B cell (primary cell): ENCODE measurements around the gene TMEM107. TPM values are rescaled to one million over a fixed set of nuclear protein-coding genes. Genes with fewer than 3 reads are reported as not detected.
A peak's percentile ranks its signal among the peaks of the same experiment; 100 is the strongest.

Experiments
- ATAC-seq: fragments of 200-7000 bp; cut with Tn5 transposase; one replicate; pipeline ENCODE4 v1.10.0; 2021; ENCODE audit warnings: low read depth, mild to moderate bottlenecking, moderate number of reproducible peaks, moderate library complexity
- CTCF ChIA-PET: fragments of 350-600 bp; sonication (Branson Sonifier 250); formaldehyde crosslinking; loops from one replicate; lab custom pipeline; 2021; ENCODE audit warnings: antibody characterized with exemption, inconsistent platforms; lab: Charles Lee
- POLR2A ChIA-PET: fragments of 350-600 bp; sonication (Branson Sonifier 250); formaldehyde crosslinking; loops from one replicate; lab custom pipeline; 2021; ENCODE audit warnings: antibody characterized with exemption; lab: Charles Lee
- DNase-seq: peaks from one replicate; pipeline ENCODE4 v3.0.0; 2013
- H2AFZ ChIP-seq: 2 replicates; pipeline ENCODE4 v1.6.1; 2012; ENCODE audit warnings: mild to moderate bottlenecking, low read depth, low read length; ENCODE audit not compliant: insufficient read depth, poor library complexity, severe bottlenecking
- H3K27ac ChIP-seq, 2 donors: 1 replicate in 1 of 2; 2 replicates in 1 of 2; pipeline ENCODE4 v1.5.1; 2012 to 2013; ENCODE audit warnings: low read length in 2 of 2, mild to moderate bottlenecking in 2 of 2, moderate library complexity in 1 of 2
- H3K27me3 ChIP-seq, 4 experiments: fragments of 200-600 bp in 1 of 4; sonication (generic) in 1 of 4; replicated peaks in 1 of 4; 1 replicate in 2 of 4; 2 replicates in 2 of 4; pipeline versions ENCODE4 v1.6.1 to v1.7.0; 2013 to 2016; ENCODE audit warnings: low read length in 3 of 4, mild to moderate bottlenecking in 2 of 4, mixed read lengths in 1 of 4, moderate library complexity in 1 of 4; ENCODE audit not compliant: insufficient read depth in 4 of 4, control insufficient read depth in 3 of 4; ENCODE audit errors: control extremely low read depth in 1 of 4
- H3K36me3 ChIP-seq, 2 experiments: replicated peaks in 1 of 2; 1 replicate in 1 of 2; 2 replicates in 1 of 2; pipeline versions ENCODE4 v1.6.1 to v1.7.1; 2013; ENCODE audit warnings: low read length in 1 of 2; ENCODE audit not compliant: insufficient read depth in 2 of 2, control insufficient read depth in 1 of 2; ENCODE audit errors: control extremely low read depth in 1 of 2, extremely low read depth in 1 of 2
- H3K4me1 ChIP-seq, 2 donors: fragments of 200-600 bp in 1 of 2; sonication (generic) in 1 of 2; 1 replicate in 1 of 2; 2 replicates in 1 of 2; pipeline versions ENCODE4 v1.5.1 to v1.6.1; 2013 to 2017; ENCODE audit warnings: low read length in 2 of 2; ENCODE audit not compliant: control insufficient read depth in 2 of 2, insufficient read depth in 2 of 2
- H3K4me2 ChIP-seq: replicated peaks from 2 replicates; pipeline ENCODE3; 2012; ENCODE audit warnings: mild to moderate bottlenecking, low read depth, low read length; ENCODE audit not compliant: poor library complexity, severe bottlenecking
- H3K4me3 ChIP-seq, 5 experiments: fragments of 200-600 bp in 1 of 5; sonication (generic) in 1 of 5; 1 replicate in 3 of 5; 2 replicates in 2 of 5; pipeline versions ENCODE4 v1.5.1 to v1.7.0; 2011 to 2016; ENCODE audit warnings: low read length in 4 of 5, mild to moderate bottlenecking in 4 of 5, low read depth in 2 of 5, control low read depth in 1 of 5, moderate library complexity in 1 of 5; ENCODE audit not compliant: insufficient read depth in 1 of 5; ENCODE audit errors: control extremely low read depth in 1 of 5, extremely low read depth in 1 of 5
- H3K79me2 ChIP-seq: fragments of 200-600 bp; sonication (generic); one replicate; pipeline ENCODE4 v1.6.0; 2016; ENCODE audit warnings: low read length; ENCODE audit not compliant: control insufficient read depth, insufficient read depth
- H3K9ac ChIP-seq: fragments of 200-600 bp; sonication (generic); 2 replicates; pipeline ENCODE4 v1.6.1; 2017; ENCODE audit warnings: mild to moderate bottlenecking, low read length, moderate library complexity
- H3K9me3 ChIP-seq, 3 donors: one replicate each; pipeline versions ENCODE4 v1.6.1 to v1.7.1; 2013; ENCODE audit warnings: low read length in 2 of 3; ENCODE audit not compliant: control insufficient read depth in 2 of 3, insufficient read depth in 1 of 3; ENCODE audit errors: control extremely low read depth in 1 of 3
- H4K20me1 ChIP-seq: 2 replicates; pipeline ENCODE4 v1.6.0; 2012; ENCODE audit warnings: mild to moderate bottlenecking, low read length; ENCODE audit not compliant: insufficient read depth, control insufficient read depth, poor library complexity, severe bottlenecking
- H3K27ac Mint-ChIP-seq: one replicate; pipeline ENCODE4 v1.8.0; 2021; ENCODE audit warnings: mixed read lengths
- H3K27me3 Mint-ChIP-seq: one replicate; pipeline ENCODE4 v1.8.0; 2021; ENCODE audit warnings: mixed read lengths
- H3K4me1 Mint-ChIP-seq: one replicate; pipeline ENCODE4 v1.8.0; 2021; ENCODE audit warnings: mixed read lengths
- H3K4me3 Mint-ChIP-seq: one replicate; pipeline ENCODE4 v1.8.0; 2021; ENCODE audit warnings: mixed read lengths
- H3K9me3 Mint-ChIP-seq: one replicate; pipeline ENCODE4 v1.8.0; 2022; ENCODE audit warnings: mixed read lengths; ENCODE audit not compliant: insufficient read depth
- EZH2 ChIP-seq: IDR thresholded peaks from 2 replicates; pipeline ENCODE4 v1.6.1; 2012; ENCODE audit warnings: borderline replicate concordance, low read depth, mild to moderate bottlenecking, moderate library complexity, low read length; ENCODE audit not compliant: insufficient read depth, poor library complexity, severe bottlenecking
- WGBS: methylation state at CpG from one replicate; pipeline ENCODE4 v1.1.5; 2013; ENCODE audit warnings: missing lambda C conversion rate; ENCODE audit not compliant: insufficient coverage; 5-methylcytosine and 5-hydroxymethylcytosine counted together
- intact Hi-C: fragments of 100-400 bp; cut with micrococcal nuclease; formaldehyde crosslinking; loops from one replicate; pipeline ENCODE4 v1.10.0; 2022
- polyA plus RNA-seq: library from polyadenylated mRNA; depleted of rRNA; stranded (reverse); fragments of >200 nt; gene quantifications from 2 replicates; pipeline ENCODE4 v1.2.3, GENCODE V29; 2012
- total RNA-seq, 2 donors: library from RNA; stranded (reverse); fragments of 120-200 nt in 1 of 2; gene quantifications; 1 replicate in 1 of 2; 2 replicates in 1 of 2; pipeline versions ENCODE4 v1.2.3 to v1.2.4, GENCODE V29; 2013 to 2022
- TF ChIP-seq, protein P1 (sequence below): fragments of 200-600 bp; IDR thresholded peaks from one replicate; pipeline ENCODE4 v1.8.0; 2022; ENCODE audit warnings: antibody characterized with exemption, mild to moderate bottlenecking

TMEM107 gene
- total and polyA plus RNA-seq, 2 donors (not counting 1 experiment from before 2014, with no cell fraction given), result 13.3 to 30.3 TPM

GRCh38 chr17:8147805-8148404, 28.3 kb downstream of the TMEM107 start:
- H3K4me1 Mint-ChIP-seq, result peaks cover 29% of the 10 kb centered on the region
- no peaks in the 10 kb centered on the region for H3K27me3 Mint-ChIP-seq
- H3K9ac ChIP-seq, result no peak overlapping the region
- peaks cover 0 to 6% (median 0%) of the 10 kb centered on the region in 3 donors for H3K9me3 ChIP-seq
- H3K79me2 ChIP-seq, result peaks cover 42% of the 10 kb centered on the region
- H4K20me1 ChIP-seq, result peaks cover 39% of the 10 kb centered on the region
- ATAC-seq, result no peak
- no peak overlapping the region for H3K4me3 Mint-ChIP-seq
- ChIA-PET POLR2A (interaction anchor here (0.7 to 1.7 kb wide), 2 partner anchors 9 to 11 kb away, joined by 3 to 6 read pairs; no protein-coding TSS in a partner anchor), CTCF (interaction anchor here (0.7 to 2.7 kb wide), 4 partner anchors 9 to 55 kb away, joined by 3 to 10 read pairs (median 5); no protein-coding TSS in a partner anchor)
- no peak overlapping the region for H3K4me3 ChIP-seq
- peaks cover 23 to 32% of the 10 kb centered on the region in 2 donors for H3K4me1 ChIP-seq
- no peak overlapping the region for H3K4me2 ChIP-seq
- H3K27ac Mint-ChIP-seq, result no peak overlapping the region
- TF ChIP-seq EZH2, result no peak
- TF ChIP-seq, protein P1, sequence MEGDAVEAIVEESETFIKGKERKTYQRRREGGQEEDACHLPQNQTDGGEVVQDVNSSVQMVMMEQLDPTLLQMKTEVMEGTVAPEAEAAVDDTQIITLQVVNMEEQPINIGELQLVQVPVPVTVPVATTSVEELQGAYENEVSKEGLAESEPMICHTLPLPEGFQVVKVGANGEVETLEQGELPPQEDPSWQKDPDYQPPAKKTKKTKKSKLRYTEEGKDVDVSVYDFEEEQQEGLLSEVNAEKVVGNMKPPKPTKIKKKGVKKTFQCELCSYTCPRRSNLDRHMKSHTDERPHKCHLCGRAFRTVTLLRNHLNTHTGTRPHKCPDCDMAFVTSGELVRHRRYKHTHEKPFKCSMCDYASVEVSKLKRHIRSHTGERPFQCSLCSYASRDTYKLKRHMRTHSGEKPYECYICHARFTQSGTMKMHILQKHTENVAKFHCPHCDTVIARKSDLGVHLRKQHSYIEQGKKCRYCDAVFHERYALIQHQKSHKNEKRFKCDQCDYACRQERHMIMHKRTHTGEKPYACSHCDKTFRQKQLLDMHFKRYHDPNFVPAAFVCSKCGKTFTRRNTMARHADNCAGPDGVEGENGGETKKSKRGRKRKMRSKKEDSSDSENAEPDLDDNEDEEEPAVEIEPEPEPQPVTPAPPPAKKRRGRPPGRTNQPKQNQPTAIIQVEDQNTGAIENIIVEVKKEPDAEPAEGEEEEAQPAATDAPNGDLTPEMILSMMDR, result no peak
- no peaks in the 10 kb centered on the region for H3K9me3 Mint-ChIP-seq
- DNase-seq, result peak; percentile 30
- H3K27me3 ChIP-seq, result no peaks in the 10 kb centered on the region
- WGBS, result 98% methylated on average over 11 of the region's 13 CpGs
- H3K36me3 ChIP-seq, result peaks cover 0 to 69% of the 10 kb centered on the region in 2 experiments
- intact Hi-C loops, result no loop called here
- H3K27ac ChIP-seq, result no peak overlapping the region
- H2AFZ ChIP-seq, result no peak overlapping the region

DNA sequence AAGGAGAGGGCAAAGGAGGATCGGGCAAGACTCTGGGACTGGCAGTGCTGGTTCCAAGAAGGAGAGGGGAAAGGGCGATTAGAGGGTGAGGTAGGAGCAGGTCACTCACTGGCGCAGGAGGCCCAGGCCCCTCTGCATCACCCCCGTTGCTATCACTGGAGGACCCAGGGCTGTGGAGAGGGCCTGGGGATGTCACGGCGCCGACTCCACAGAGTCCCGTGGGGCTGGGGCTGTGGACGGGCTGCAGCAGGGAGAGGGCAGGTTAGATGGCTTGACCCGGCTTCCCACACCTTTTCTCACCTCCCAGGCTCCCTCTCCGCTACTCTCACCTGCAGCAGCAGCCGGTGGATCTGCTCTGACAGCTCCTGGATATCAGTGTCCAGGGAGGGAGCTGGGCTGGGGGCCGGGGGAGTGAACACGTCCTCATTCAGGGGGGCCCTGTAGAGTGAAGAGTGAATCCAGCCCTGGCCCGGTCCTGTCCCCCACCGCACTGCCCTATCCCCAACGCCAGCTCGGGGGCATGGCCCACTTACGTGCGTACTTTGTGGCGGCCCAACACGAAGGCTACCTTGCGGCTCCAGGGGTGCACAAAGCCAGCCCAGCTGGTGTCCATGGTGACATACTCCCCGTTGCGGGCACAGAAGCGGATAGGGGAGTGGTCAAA, 28.9 kb downstream of the TMEM107 start:
- no peak overlapping the region for H3K4me2 ChIP-seq
- no peak for ATAC-seq
- peaks cover 0 to 5% (median 0%) of the 10 kb centered on the region in 3 donors for H3K9me3 ChIP-seq
- CTCF ChIA-PET, result interaction anchor here (0.9 to 2.7 kb wide), 3 partner anchors 10 to 37 kb away, joined by 3 to 10 read pairs (median 6); no protein-coding TSS in a partner anchor
- Mint-ChIP-seq H3K9me3 (no peaks in the 10 kb centered on the region), H3K4me3 (no peak overlapping the region), H3K27me3 (no peaks in the 10 kb centered on the region), H3K4me1 (peaks cover 23% of the 10 kb centered on the region), H3K27ac (no peak overlapping the region)
- POLR2A ChIA-PET, result interaction anchor here (1.7 kb wide), 1 partner anchor 12 kb away, joined by 6 read pairs; no protein-coding TSS in a partner anchor
- peak; percentile 35 for DNase-seq
- H3K79me2 ChIP-seq, result peaks cover 37% of the 10 kb centered on the region
- H3K36me3 ChIP-seq, result peaks cover 0 to 75% of the 10 kb centered on the region in 2 experiments
- peaks cover 33% of the 10 kb centered on the region for H4K20me1 ChIP-seq
- peaks cover 17 to 26% of the 10 kb centered on the region in 2 donors for H3K4me1 ChIP-seq
- TF ChIP-seq, protein P1, result no peak
- TF ChIP-seq EZH2, result no peak
- 98% methylated on average over 16 of the region's 26 CpGs for WGBS
- no peaks in the 10 kb centered on the region for H3K27me3 ChIP-seq
- H3K4me3 ChIP-seq, result no peak overlapping the region
- no peak overlapping the region for H3K9ac ChIP-seq
- no peak overlapping the region for H2AFZ ChIP-seq
- H3K27ac ChIP-seq, result no peak overlapping the region
- intact Hi-C loops, result no loop called here
